Stimulated activated CD8-positive, alpha-beta memory T cell treated with anti-CD3 and anti-CD28 coated beads, Interleukin-12 subunit alpha, Interleukin-12 subunit beta, amount 100 ng/mL, for 24 hours (primary cell): ENCODE data around the gene TIMM8A.
"Not testable (repeated sequence)": the region's sequence is repeated elsewhere in the genome, so short reads cannot be mapped to it uniquely, and the experiment has no call there.

Experiments used
- DNase-seq: peaks from one replicate; pipeline ENCODE4 v3.0.0-alpha.2; 2020; ENCODE audit errors: extremely low read depth

TIMM8A gene

GRCh38 chrX:101359966-101360365 lies 11.4 kb upstream of the TIMM8A start:
- no peak for DNase-seq

DNA sequence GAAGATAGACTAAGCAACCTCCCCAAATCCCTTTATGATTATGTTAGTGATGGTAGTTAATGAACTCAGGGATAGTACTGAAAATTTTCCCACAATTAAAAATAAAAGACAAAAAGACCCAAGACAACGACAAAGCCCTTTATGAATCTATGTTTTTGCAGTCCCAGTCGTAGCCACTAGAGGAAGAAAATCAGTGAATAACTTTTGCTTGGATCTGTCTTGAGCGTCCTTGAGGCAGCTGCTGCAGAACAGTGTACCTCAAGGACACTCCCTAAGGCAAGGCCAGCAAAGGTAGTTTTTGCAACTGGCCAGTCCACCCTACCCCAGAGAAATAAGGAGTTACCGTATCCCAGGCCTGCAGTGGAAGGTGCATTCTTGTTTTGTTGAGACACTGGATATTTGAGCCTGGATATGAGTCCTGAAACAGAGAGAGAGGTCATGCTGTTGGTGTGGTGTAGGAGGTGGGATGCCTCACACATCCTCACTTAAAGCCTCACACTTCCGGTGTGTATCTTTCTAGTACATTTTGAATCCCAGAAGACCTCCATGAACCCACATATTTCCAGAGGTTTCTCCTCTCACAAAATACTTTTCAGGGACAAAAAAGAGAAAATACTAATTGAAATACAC lies 8.7 kb upstream of the TIMM8A start:
- DNase-seq, result no peak

- DNase-seq, result no peak
These were observed 636 bp upstream of the TIMM8A start for GRCh38 chrX:101349193-101349562.

DNA sequence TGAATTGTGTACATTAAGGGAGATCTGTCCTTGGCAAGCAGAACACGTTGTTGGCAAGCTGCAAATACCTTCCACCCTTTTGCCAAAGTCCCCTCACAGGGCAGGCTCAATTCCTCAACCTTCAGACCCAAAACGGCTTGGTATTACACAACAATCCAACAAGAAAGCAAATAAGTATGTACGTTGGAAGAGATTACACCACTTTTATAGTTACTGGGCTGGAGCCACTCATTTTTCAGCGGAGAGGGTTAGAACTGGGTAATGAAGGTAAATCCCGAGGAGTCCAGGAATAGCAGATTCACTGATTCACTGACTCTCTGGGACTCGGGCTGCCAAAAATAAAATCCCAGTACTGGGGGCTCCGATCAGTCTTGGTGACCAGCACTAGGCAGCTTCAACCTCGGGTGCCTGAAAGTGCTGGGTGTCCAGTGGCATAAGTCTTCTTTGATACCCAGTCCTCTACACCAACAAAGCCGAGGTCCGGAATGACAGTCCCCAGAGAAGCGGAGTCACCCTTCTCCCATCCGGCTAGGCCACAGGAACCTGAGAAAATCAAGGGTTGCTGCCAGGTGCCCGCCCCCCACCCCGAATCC lies 587 bp downstream of the TIMM8A start:
- DNase-seq, result no peak

GRCh38 chrX:101337776-101338271 lies 10.7 kb downstream of the TIMM8A start:
- DNase-seq, result no peak

GRCh38 chrX:101334310-101334709 lies 14.2 kb downstream of the TIMM8A start:
- DNase-seq, result not testable (repeated sequence)

- not testable (repeated sequence) for DNase-seq
These were observed 21.9 kb downstream of the TIMM8A start for GRCh38 chrX:101326600-101326999.

GRCh38 chrX:101303790-101304189 lies 44.8 kb downstream of the TIMM8A start:
- DNase-seq, result no peak
